HEK293 (cell line): ENCODE data around the gene SRL.

ENCODE experiments used
- CTCF ChIA-PET: fragments of 350-600 bp; formaldehyde crosslinking; extraction: SDS; loops from one replicate; lab custom pipeline; 2021; ENCODE audit warnings: antibody characterized with exemption; lab: Yijun Ruan, JAX
- POLR2A ChIA-PET: fragments of 300-600 bp; formaldehyde crosslinking; extraction: SDS; loops from one replicate; lab custom pipeline; 2020; ENCODE audit warnings: antibody characterized with exemption, inconsistent platforms; lab: Yijun Ruan, JAX
- H3K27ac ChIP-seq: fragments of 200-500 bp; sonication (Bioruptor generic); 2 replicates; pipeline ENCODE4 v1.5.1; 2014; ENCODE audit warnings: low read depth, low read length, control low read depth, inconsistent platforms; ENCODE audit errors: extremely low read depth
- H3K36me3 ChIP-seq, 2 experiments: fragments of 200-500 bp in 1 of 2; sonication (Bioruptor generic) in 1 of 2; 1 replicate in 1 of 2; 2 replicates in 1 of 2; pipeline ENCODE4 v1.5.1; 2014 to 2017; ENCODE audit warnings: inconsistent platforms in 2 of 2, low read length in 2 of 2; ENCODE audit not compliant: control insufficient read depth in 2 of 2, insufficient read depth in 1 of 2
- H3K4me1 ChIP-seq: fragments of 200-500 bp; sonication (Bioruptor generic); 2 replicates; pipeline ENCODE4 v1.5.1; 2014; ENCODE audit warnings: mild to moderate bottlenecking, low read length, inconsistent platforms; ENCODE audit not compliant: control insufficient read depth, insufficient read depth
- H3K4me3 ChIP-seq: 2 replicates; pipeline ENCODE4 v1.5.1; 2011; ENCODE audit warnings: low read depth, mild to moderate bottlenecking, control low read depth, low read length, moderate library complexity
- H3K9me3 ChIP-seq: fragments of 200-500 bp; sonication (Bioruptor generic); 2 replicates; pipeline ENCODE4 v1.5.1; 2014; ENCODE audit warnings: low read depth, low read length, inconsistent platforms; ENCODE audit not compliant: control insufficient read depth, insufficient read depth
- BCL11A ChIP-seq: fragments of 450-650 bp; formaldehyde crosslinking; IDR thresholded peaks from 2 replicates; pipeline ENCODE4 v1.5.1; 2016; ENCODE audit warnings: low read depth, missing biosample characterization, missing genetic modification characterization
- FEZF1 ChIP-seq: fragments of 450-650 bp; formaldehyde crosslinking; IDR thresholded peaks from 2 replicates; pipeline ENCODE4 v1.5.1; 2016; ENCODE audit warnings: missing biosample characterization, missing genetic modification characterization
- HOXC10 ChIP-seq: sonication (generic); formaldehyde crosslinking; IDR thresholded peaks from 2 replicates; pipeline ENCODE4 v1.8.1; 2023; ENCODE audit warnings: mild to moderate bottlenecking, missing genetic modification reagents
- KLF16 ChIP-seq: fragments of 450-650 bp; formaldehyde crosslinking; IDR thresholded peaks from 2 replicates; pipeline ENCODE4 v1.5.1; 2017; ENCODE audit warnings: missing biosample characterization, missing genetic modification characterization
- KLF8 ChIP-seq: fragments of 450-650 bp; formaldehyde crosslinking; IDR thresholded peaks from 2 replicates; pipeline ENCODE4 v1.5.1; 2016; ENCODE audit warnings: missing biosample characterization, missing genetic modification characterization
- SETDB1 ChIP-seq: IDR thresholded peaks from one replicate; pipeline ENCODE4 v1.6.1; 2017; ENCODE audit warnings: mild to moderate bottlenecking, low read length, moderate library complexity, mixed read lengths; ENCODE audit not compliant: insufficient read length
- TCF7L2 ChIP-seq: IDR thresholded peaks from 2 replicates; pipeline ENCODE4 v1.6.1; 2011; ENCODE audit warnings: low read depth, mild to moderate bottlenecking, inconsistent platforms, low read length, moderate library complexity, borderline replicate concordance
- ZBTB1 ChIP-seq: fragments of 450-650 bp; formaldehyde crosslinking; IDR thresholded peaks from 2 replicates; pipeline ENCODE4 v1.5.1; 2016; ENCODE audit warnings: missing biosample characterization, missing genetic modification characterization
- ZBTB17 ChIP-seq: fragments of 450-650 bp; formaldehyde crosslinking; IDR thresholded peaks from 2 replicates; pipeline ENCODE4 v1.5.1; 2016; ENCODE audit warnings: missing biosample characterization, missing genetic modification characterization
- ZFP41 ChIP-seq: fragments of 450-650 bp; formaldehyde crosslinking; IDR thresholded peaks from 2 replicates; pipeline ENCODE4 v1.5.1; 2016; ENCODE audit warnings: missing biosample characterization, missing genetic modification characterization, borderline replicate concordance
- ZNF133 ChIP-seq: fragments of 450-650 bp; formaldehyde crosslinking; IDR thresholded peaks from 2 replicates; pipeline ENCODE4 v1.5.1; 2016; ENCODE audit warnings: missing biosample characterization, missing genetic modification characterization
- ZNF155 ChIP-seq: fragments of 450-650 bp; formaldehyde crosslinking; IDR thresholded peaks from 2 replicates; pipeline ENCODE4 v1.5.1; 2016; ENCODE audit warnings: missing biosample characterization, missing genetic modification characterization
- ZNF239 ChIP-seq: fragments of 450-650 bp; formaldehyde crosslinking; IDR thresholded peaks from 2 replicates; pipeline ENCODE4 v1.5.1; 2016; ENCODE audit warnings: missing biosample characterization, missing genetic modification characterization
- ZNF266 ChIP-seq: fragments of 450-650 bp; formaldehyde crosslinking; IDR thresholded peaks from 2 replicates; pipeline ENCODE4 v1.5.1; 2016; ENCODE audit warnings: missing biosample characterization, missing genetic modification characterization, low read depth
- ZNF354C ChIP-seq: fragments of 450-650 bp; formaldehyde crosslinking; IDR thresholded peaks from 2 replicates; pipeline ENCODE4 v1.5.1; 2016; ENCODE audit warnings: missing biosample characterization, missing genetic modification characterization, low read depth, borderline replicate concordance
- ZNF366 ChIP-seq: fragments of 450-650 bp; formaldehyde crosslinking; conservative IDR thresholded peaks from 2 replicates; pipeline ENCODE4 v1.5.1; 2016; ENCODE audit warnings: missing biosample characterization, missing genetic modification characterization
- ZNF433 ChIP-seq: fragments of 450-650 bp; formaldehyde crosslinking; IDR thresholded peaks from 2 replicates; pipeline ENCODE4 v1.5.1; 2016; ENCODE audit warnings: missing biosample characterization, missing genetic modification characterization, low read depth
- ZNF510 ChIP-seq: fragments of 450-650 bp; formaldehyde crosslinking; IDR thresholded peaks from 2 replicates; pipeline ENCODE4 v1.5.1; 2018; ENCODE audit warnings: mild to moderate bottlenecking, missing genetic modification characterization, missing biosample characterization; ENCODE audit not compliant: insufficient replicate concordance
- ZNF558 ChIP-seq: fragments of 450-650 bp; formaldehyde crosslinking; IDR thresholded peaks from 2 replicates; pipeline ENCODE4 v1.5.1; 2016; ENCODE audit warnings: missing biosample characterization, missing genetic modification characterization
- ZNF596 ChIP-seq: fragments of 450-650 bp; IDR thresholded peaks from 2 replicates; pipeline ENCODE4 v1.5.0; 2018; ENCODE audit warnings: missing biosample characterization, mild to moderate bottlenecking, missing genetic modification characterization, moderate library complexity
- ZNF777 ChIP-seq: fragments of 450-650 bp; formaldehyde crosslinking; IDR thresholded peaks from 2 replicates; pipeline ENCODE4 v1.5.1; 2017; ENCODE audit warnings: missing biosample characterization, missing genetic modification characterization, borderline replicate concordance
- ZNF791 ChIP-seq: fragments of 450-650 bp; formaldehyde crosslinking; IDR thresholded peaks from 2 replicates; pipeline ENCODE4 v1.5.1; 2016; ENCODE audit warnings: missing biosample characterization, missing genetic modification characterization
- ZNF837 ChIP-seq: fragments of 450-650 bp; formaldehyde crosslinking; IDR thresholded peaks from 2 replicates; pipeline ENCODE4 v1.5.1; 2016; ENCODE audit warnings: missing biosample characterization, missing genetic modification characterization
- ZSCAN30 ChIP-seq: fragments of 450-650 bp; IDR thresholded peaks from 2 replicates; pipeline ENCODE4 v1.5.1; 2018; ENCODE audit warnings: missing biosample characterization, mild to moderate bottlenecking, missing genetic modification characterization, moderate library complexity
- TF ChIP-seq, protein P1 (sequence below): fragments of 450-650 bp; formaldehyde crosslinking; IDR thresholded peaks from 2 replicates; pipeline ENCODE4 v1.5.1; 2016; ENCODE audit warnings: missing biosample characterization, missing genetic modification characterization
- TF ChIP-seq, protein P2 (sequence below): fragments of 450-650 bp; formaldehyde crosslinking; IDR thresholded peaks from 2 replicates; pipeline ENCODE4 v1.5.1; 2017; ENCODE audit warnings: missing biosample characterization, missing genetic modification characterization
- TF ChIP-seq, protein P3 (sequence below): fragments of 450-650 bp; formaldehyde crosslinking; IDR thresholded peaks from 2 replicates; pipeline ENCODE4 v1.5.1; 2016; ENCODE audit warnings: missing biosample characterization, missing genetic modification characterization
- TF ChIP-seq, protein P4 (sequence below): fragments of 450-650 bp; IDR thresholded peaks from 2 replicates; pipeline ENCODE4 v1.5.1; 2018; ENCODE audit warnings: missing biosample characterization, missing genetic modification characterization
- TF ChIP-seq, protein P5 (sequence below): fragments of 450-650 bp; formaldehyde crosslinking; IDR thresholded peaks from 2 replicates; pipeline ENCODE4 v1.5.1; 2016; ENCODE audit warnings: missing biosample characterization, missing genetic modification characterization
- TF ChIP-seq, protein P6 (sequence below): fragments of 450-650 bp; formaldehyde crosslinking; IDR thresholded peaks from 2 replicates; pipeline ENCODE4 v1.5.1; 2016; ENCODE audit warnings: missing biosample characterization, missing genetic modification characterization

SRL gene

DNA sequence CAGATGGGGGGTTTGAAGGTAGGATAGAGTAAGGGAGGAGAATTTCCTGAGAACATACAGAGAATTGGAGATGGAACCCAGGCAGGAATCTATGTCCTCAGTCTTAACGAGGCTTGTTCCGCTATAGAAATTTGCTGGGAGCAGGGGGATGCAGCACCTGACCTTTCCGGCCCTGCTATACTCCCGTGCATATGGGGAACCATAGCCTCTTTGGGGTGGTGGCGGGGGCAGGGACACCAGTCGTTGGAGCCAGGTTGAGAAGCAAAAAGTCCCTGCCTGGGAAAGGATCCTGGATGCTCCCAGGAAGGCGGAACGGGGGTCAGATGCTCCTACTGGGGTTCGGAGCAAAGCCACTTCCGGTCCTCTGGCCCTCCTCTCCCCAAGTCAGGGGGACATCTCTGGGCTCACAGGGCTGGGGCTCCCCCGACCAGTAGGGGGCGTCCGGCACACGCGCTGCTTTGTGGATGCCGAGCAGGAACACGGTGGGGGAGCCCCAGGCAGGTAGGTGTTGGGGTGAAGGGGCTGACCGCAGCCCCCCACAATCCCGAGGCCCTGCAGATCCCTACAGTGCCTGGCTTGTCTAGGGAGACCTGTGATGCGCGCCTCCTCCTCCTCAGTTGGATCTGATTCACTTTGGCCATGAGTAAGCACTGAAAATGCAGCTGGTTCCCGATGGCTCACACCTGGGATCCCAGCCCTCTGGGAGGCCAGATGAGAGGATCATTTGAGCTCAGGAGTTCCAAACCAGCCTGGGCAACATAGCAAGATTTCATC, 46.5 kb upstream of the SRL start:
- POLR2A ChIA-PET: interaction anchor here (0.7 to 1.0 kb wide), 3 partner anchors 10 to 17 kb away, joined by 3 read pairs; partner anchors contain the start of gene TFAP4
- TF ChIP-seq ZNF837 (tag by site-specific recombination) (no peak), ZNF558 (tag by site-specific recombination) (no peak), ZNF510 (tag by site-specific recombination) (no peak), KLF16 (no peak), HOXC10 (CRISPR knock-in tag) (no peak), TCF7L2 (no peak), ZFP41 (tag by site-specific recombination) (no peak), ZBTB1 (tag by site-specific recombination) (no peak), KLF8 (tag by site-specific recombination) (no peak), FEZF1 (tag by site-specific recombination) (no peak), ZNF266 (tag by site-specific recombination) (no peak), ZNF791 (tag by site-specific recombination) (no peak), BCL11A (tag by site-specific recombination) (no peak), ZNF433 (tag by site-specific recombination) (no peak), ZNF354C (no peak), ZNF133 (tag by site-specific recombination) (no peak), ZNF239 (tag by site-specific recombination) (no peak), ZNF777 (tag by site-specific recombination) (no peak), SETDB1 (no peak), ZSCAN30 (tag by site-specific recombination) (no peak), ZNF155 (tag by site-specific recombination) (no peak), ZNF366 (tag by site-specific recombination) (no peak), ZBTB17 (tag by site-specific recombination) (peak; percentile 91), ZNF596 (tag by site-specific recombination) (no peak)
- TF ChIP-seq, protein P1, sequence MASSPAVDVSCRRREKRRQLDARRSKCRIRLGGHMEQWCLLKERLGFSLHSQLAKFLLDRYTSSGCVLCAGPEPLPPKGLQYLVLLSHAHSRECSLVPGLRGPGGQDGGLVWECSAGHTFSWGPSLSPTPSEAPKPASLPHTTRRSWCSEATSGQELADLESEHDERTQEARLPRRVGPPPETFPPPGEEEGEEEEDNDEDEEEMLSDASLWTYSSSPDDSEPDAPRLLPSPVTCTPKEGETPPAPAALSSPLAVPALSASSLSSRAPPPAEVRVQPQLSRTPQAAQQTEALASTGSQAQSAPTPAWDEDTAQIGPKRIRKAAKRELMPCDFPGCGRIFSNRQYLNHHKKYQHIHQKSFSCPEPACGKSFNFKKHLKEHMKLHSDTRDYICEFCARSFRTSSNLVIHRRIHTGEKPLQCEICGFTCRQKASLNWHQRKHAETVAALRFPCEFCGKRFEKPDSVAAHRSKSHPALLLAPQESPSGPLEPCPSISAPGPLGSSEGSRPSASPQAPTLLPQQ: no peak
- TF ChIP-seq, protein P2, sequence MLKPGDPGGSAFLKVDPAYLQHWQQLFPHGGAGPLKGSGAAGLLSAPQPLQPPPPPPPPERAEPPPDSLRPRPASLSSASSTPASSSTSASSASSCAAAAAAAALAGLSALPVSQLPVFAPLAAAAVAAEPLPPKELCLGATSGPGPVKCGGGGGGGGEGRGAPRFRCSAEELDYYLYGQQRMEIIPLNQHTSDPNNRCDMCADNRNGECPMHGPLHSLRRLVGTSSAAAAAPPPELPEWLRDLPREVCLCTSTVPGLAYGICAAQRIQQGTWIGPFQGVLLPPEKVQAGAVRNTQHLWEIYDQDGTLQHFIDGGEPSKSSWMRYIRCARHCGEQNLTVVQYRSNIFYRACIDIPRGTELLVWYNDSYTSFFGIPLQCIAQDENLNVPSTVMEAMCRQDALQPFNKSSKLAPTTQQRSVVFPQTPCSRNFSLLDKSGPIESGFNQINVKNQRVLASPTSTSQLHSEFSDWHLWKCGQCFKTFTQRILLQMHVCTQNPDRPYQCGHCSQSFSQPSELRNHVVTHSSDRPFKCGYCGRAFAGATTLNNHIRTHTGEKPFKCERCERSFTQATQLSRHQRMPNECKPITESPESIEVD: no peak
- TF ChIP-seq, protein P3, sequence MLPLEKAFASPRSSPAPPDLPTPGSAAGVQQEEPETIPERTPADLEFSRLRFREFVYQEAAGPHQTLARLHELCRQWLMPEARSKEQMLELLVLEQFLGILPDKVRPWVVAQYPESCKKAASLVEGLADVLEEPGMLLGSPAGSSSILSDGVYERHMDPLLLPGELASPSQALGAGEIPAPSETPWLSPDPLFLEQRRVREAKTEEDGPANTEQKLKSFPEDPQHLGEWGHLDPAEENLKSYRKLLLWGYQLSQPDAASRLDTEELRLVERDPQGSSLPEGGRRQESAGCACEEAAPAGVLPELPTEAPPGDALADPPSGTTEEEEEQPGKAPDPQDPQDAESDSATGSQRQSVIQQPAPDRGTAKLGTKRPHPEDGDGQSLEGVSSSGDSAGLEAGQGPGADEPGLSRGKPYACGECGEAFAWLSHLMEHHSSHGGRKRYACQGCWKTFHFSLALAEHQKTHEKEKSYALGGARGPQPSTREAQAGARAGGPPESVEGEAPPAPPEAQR (tag by site-specific recombination): no peak
- TF ChIP-seq, protein P4, sequence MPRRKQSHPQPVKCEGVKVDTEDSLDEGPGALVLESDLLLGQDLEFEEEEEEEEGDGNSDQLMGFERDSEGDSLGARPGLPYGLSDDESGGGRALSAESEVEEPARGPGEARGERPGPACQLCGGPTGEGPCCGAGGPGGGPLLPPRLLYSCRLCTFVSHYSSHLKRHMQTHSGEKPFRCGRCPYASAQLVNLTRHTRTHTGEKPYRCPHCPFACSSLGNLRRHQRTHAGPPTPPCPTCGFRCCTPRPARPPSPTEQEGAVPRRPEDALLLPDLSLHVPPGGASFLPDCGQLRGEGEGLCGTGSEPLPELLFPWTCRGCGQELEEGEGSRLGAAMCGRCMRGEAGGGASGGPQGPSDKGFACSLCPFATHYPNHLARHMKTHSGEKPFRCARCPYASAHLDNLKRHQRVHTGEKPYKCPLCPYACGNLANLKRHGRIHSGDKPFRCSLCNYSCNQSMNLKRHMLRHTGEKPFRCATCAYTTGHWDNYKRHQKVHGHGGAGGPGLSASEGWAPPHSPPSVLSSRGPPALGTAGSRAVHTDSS: no peak
- TF ChIP-seq, protein P5, sequence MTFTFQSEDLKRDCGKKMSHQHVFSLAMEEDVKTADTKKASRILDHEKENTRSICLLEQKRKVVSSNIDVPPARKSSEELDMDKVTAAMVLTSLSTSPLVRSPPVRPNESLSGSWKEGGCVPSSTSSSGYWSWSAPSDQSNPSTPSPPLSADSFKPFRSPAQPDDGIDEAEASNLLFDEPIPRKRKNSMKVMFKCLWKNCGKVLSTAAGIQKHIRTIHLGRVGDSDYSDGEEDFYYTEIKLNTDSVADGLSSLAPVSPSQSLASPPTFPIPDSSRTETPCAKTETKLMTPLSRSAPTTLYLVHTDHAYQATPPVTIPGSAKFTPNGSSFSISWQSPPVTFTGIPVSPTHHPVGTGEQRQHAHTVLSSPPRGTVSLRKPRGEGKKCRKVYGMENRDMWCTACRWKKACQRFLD (tag by site-specific recombination): no peak
- TF ChIP-seq, protein P6, sequence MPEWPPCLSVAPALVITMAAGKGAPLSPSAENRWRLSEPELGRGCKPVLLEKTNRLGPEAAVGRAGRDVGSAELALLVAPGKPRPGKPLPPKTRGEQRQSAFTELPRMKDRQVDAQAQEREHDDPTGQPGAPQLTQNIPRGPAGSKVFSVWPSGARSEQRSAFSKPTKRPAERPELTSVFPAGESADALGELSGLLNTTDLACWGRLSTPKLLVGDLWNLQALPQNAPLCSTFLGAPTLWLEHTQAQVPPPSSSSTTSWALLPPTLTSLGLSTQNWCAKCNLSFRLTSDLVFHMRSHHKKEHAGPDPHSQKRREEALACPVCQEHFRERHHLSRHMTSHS (tag by site-specific recombination): no peak

More for the DNA sequence above, 46.5 kb upstream of the SRL start:
- CTCF ChIA-PET: interaction anchor here (0.6 to 4.0 kb wide), 37 partner anchors 11 to 1139 kb away, joined by 3 to 63 read pairs (median 4); partner anchors contain the start of genes GLIS2 and PAM16
- Histone ChIP-seq H3K9me3 (no peaks in the 10 kb centered on the region), H3K4me1 (no peaks in the 10 kb centered on the region), H3K27ac (no peak overlapping the region), H3K36me3 (no peaks in the 10 kb centered on the region), H3K4me3 (no peak overlapping the region; the same call in 1 of the 2 replicates)
